CD4-positive, CD25-positive, alpha-beta regulatory T cell (primary cell): Measurements from ENCODE around the gene OR51B2. TPM values are rescaled to one million over a fixed set of nuclear protein-coding genes. Genes with fewer than 3 reads are reported as not detected.
"Not testable (repeated sequence)": the region's sequence is repeated elsewhere in the genome, so short reads cannot be mapped to it uniquely, and the experiment has no call there.

Source experiments
- ATAC-seq, 2 donors: fragments of 150-1000 bp; cut with Tn5 transposase; one replicate each; pipeline ENCODE4 v1.10.0; 2021; ENCODE audit warnings: low read depth in 2 of 2, moderate number of reproducible peaks in 2 of 2, moderate library complexity in 1 of 2
- DNase-seq, 3 donors: peaks; one replicate each; pipeline versions ENCODE4 v3.0.0 to v3.0.0-alpha.2; 2012 to 2022; ENCODE audit warnings: mixed read lengths in 1 of 3
- H3K27ac ChIP-seq: one replicate; pipeline ENCODE4 v1.7.0; 2013; ENCODE audit warnings: mild to moderate bottlenecking, low read length; ENCODE audit not compliant: insufficient read depth, poor library complexity, severe bottlenecking
- H3K27me3 ChIP-seq: one replicate; pipeline ENCODE4 v1.7.0; 2013; ENCODE audit warnings: low read length; ENCODE audit not compliant: control insufficient read depth, insufficient read depth
- H3K36me3 ChIP-seq: one replicate; pipeline ENCODE4 v1.7.0; 2013; ENCODE audit warnings: mild to moderate bottlenecking, low read length, moderate library complexity; ENCODE audit not compliant: control insufficient read depth, insufficient read depth
- H3K4me1 ChIP-seq: 2 replicates; pipeline ENCODE4 v1.7.0; 2013; ENCODE audit warnings: mild to moderate bottlenecking, low read length; ENCODE audit not compliant: insufficient read depth, control insufficient read depth, poor library complexity, severe bottlenecking
- H3K4me3 ChIP-seq: one replicate; pipeline ENCODE4 v1.7.0; 2013; ENCODE audit warnings: low read depth, mild to moderate bottlenecking, low read length, moderate library complexity
- H3K9me3 ChIP-seq, 2 experiments: 1 replicate in 1 of 2; 2 replicates in 1 of 2; pipeline ENCODE4 v1.7.0; 2013; ENCODE audit warnings: low read length in 2 of 2, mild to moderate bottlenecking in 1 of 2, moderate library complexity in 1 of 2; ENCODE audit not compliant: control insufficient read depth in 2 of 2
- H3K27ac Mint-ChIP-seq, 3 donors: one replicate each; pipeline ENCODE4 v1.8.0; 2020 to 2022; ENCODE audit warnings: mild to moderate bottlenecking in 3 of 3, mixed read lengths in 3 of 3, moderate library complexity in 2 of 3
- H3K27me3 Mint-ChIP-seq: one replicate; pipeline ENCODE4 v1.8.0; 2022; ENCODE audit warnings: mild to moderate bottlenecking, mixed read lengths
- H3K36me3 Mint-ChIP-seq: one replicate; pipeline ENCODE4 v1.8.0; 2020; ENCODE audit warnings: mixed read lengths
- H3K4me1 Mint-ChIP-seq, 4 donors: one replicate each; pipeline ENCODE4 v1.8.0; 2020 to 2022; ENCODE audit warnings: mixed read lengths in 4 of 4, mild to moderate bottlenecking in 1 of 4
- H3K4me3 Mint-ChIP-seq, 4 donors: one replicate each; pipeline ENCODE4 v1.8.0; 2020 to 2022; ENCODE audit warnings: mild to moderate bottlenecking in 4 of 4, mixed read lengths in 4 of 4, moderate library complexity in 3 of 4
- H3K9me3 Mint-ChIP-seq, 7 donors: one replicate each; pipeline ENCODE4 v1.8.0; 2020 to 2022; ENCODE audit warnings: mixed read lengths in 7 of 7, mild to moderate bottlenecking in 3 of 7, moderate library complexity in 2 of 7
- polyA plus RNA-seq, 4 donors: library from polyadenylated mRNA; unstranded; fragments of 300-500 nt; fragmentation: Illumina TruSeq; gene quantifications; one replicate each; pipeline ENCODE4 v1.2.3, GENCODE V29; 2021
- total RNA-seq: library from RNA; stranded (reverse); gene quantifications from one replicate; pipeline ENCODE4 v1.2.3, GENCODE V29; 2022

OR51B2 gene
- total and polyA plus RNA-seq, 5 donors from 2014 or later, result not detected

DNA sequence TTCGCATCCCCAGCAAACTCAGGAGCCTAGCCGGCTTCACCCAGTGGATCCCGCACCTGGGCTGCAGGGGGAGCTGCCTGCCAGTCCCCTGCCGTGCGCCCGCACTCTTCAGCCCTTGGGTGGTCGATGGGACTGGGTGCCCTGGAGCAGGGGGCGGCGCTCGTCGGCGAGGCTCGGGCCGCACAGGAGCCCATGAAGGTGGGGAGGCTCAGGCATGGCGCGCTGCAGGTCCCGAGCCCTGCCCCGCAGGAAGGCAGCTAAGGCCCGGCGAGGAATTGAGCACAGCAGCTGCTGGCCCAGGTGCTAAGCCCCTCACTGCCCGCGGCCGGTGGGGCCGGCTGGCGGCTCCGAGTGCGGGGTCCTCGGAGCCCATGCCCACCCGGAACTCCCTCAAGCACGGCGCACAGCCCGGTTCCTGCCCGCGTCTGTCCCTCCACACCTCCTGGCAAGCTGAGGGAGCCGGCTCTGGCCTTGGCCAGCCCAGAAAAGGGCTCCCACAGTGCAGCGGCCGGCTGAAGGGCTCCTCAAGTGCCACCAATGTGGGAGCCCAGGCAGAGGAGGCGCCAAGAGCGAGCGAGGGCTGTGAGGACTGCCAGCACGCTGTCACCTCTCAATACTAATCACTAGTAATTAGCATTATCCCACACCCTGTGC lies 29.6 kb downstream of the OR51B2 start:
- not testable (repeated sequence) for H3K27ac Mint-ChIP-seq, DNase-seq, H3K4me1 Mint-ChIP-seq, H3K27me3 Mint-ChIP-seq, H3K9me3 Mint-ChIP-seq, H3K27me3 ChIP-seq, H3K4me3 ChIP-seq, H3K4me1 ChIP-seq, H3K36me3 ChIP-seq, H3K9me3 ChIP-seq, H3K4me3 Mint-ChIP-seq, H3K27ac ChIP-seq, ATAC-seq, H3K36me3 Mint-ChIP-seq

- H3K4me1 Mint-ChIP-seq, result no peaks in the 10 kb centered on the region
- no peak overlapping the region for H3K27ac ChIP-seq
- no peak overlapping the region for H3K27ac Mint-ChIP-seq
- H3K4me3 ChIP-seq, result no peak overlapping the region
- ATAC-seq (no peak), DNase-seq (no peak)
- no peaks in the 10 kb centered on the region for H3K9me3 ChIP-seq
- H3K4me1 ChIP-seq, result no peaks in the 10 kb centered on the region
- no peaks in the 10 kb centered on the region for H3K27me3 ChIP-seq
- H3K36me3 ChIP-seq, result no peaks in the 10 kb centered on the region
- no peaks in the 10 kb centered on the region for H3K27me3 Mint-ChIP-seq
- no peaks in the 10 kb centered on the region for H3K36me3 Mint-ChIP-seq
- no peak overlapping the region for H3K4me3 Mint-ChIP-seq
- H3K9me3 Mint-ChIP-seq, result peaks cover 0 to 4% (median 0%) of the 10 kb centered on the region in 7 donors
Measured at GRCh38 chr11:5293028-5293427, 31.1 kb downstream of the OR51B2 start.

- H3K4me3 Mint-ChIP-seq, result no peak overlapping the region
- Histone ChIP-seq H3K9me3 (no peaks in the 10 kb centered on the region), H3K36me3 (no peaks in the 10 kb centered on the region), H3K27ac (no peak overlapping the region), H3K4me3 (no peak overlapping the region), H3K4me1 (no peaks in the 10 kb centered on the region), H3K27me3 (no peaks in the 10 kb centered on the region)
- no peaks in the 10 kb centered on the region for H3K4me1 Mint-ChIP-seq
- H3K27me3 Mint-ChIP-seq, result no peaks in the 10 kb centered on the region
- peaks cover 0 to 4% (median 0%) of the 10 kb centered on the region in 7 donors for H3K9me3 Mint-ChIP-seq
- H3K36me3 Mint-ChIP-seq, result no peaks in the 10 kb centered on the region
- no peak overlapping the region for H3K27ac Mint-ChIP-seq
- ATAC-seq (no peak), DNase-seq (peak in 1 of 3 donors; percentile 23)
Measured at GRCh38 chr11:5291207-5291838, 32.8 kb downstream of the OR51B2 start.

- no peaks in the 10 kb centered on the region for H3K27me3 ChIP-seq
- peak overlapping the region in 1 of 3 donors; percentile 48 for H3K27ac Mint-ChIP-seq
- no peak for ATAC-seq
- H3K36me3 ChIP-seq, result no peaks in the 10 kb centered on the region
- H3K4me1 ChIP-seq, result no peaks in the 10 kb centered on the region
- H3K9me3 Mint-ChIP-seq, result peaks cover 0 to 4% (median 0%) of the 10 kb centered on the region in 7 donors
- no peak overlapping the region for H3K4me3 ChIP-seq
- no peak for DNase-seq
- H3K4me1 Mint-ChIP-seq, result no peaks in the 10 kb centered on the region
- H3K4me3 Mint-ChIP-seq, result no peak overlapping the region
- H3K36me3 Mint-ChIP-seq, result no peaks in the 10 kb centered on the region
- H3K27ac ChIP-seq, result no peak overlapping the region
- H3K27me3 Mint-ChIP-seq, result peaks cover 2% of the 10 kb centered on the region
- no peaks in the 10 kb centered on the region for H3K9me3 ChIP-seq
Measured at GRCh38 chr11:5290106-5290505, 34.0 kb downstream of the OR51B2 start.

GRCh38 chr11:5289696-5290095 lies 34.4 kb downstream of the OR51B2 start:
- no peaks in the 10 kb centered on the region for H3K4me1 Mint-ChIP-seq
- peaks cover 5% of the 10 kb centered on the region for H3K27me3 Mint-ChIP-seq
- Histone ChIP-seq H3K4me1 (no peaks in the 10 kb centered on the region), H3K27ac (no peak overlapping the region), H3K9me3 (no peaks in the 10 kb centered on the region), H3K27me3 (no peaks in the 10 kb centered on the region), H3K4me3 (no peak overlapping the region), H3K36me3 (no peaks in the 10 kb centered on the region)
- no peaks in the 10 kb centered on the region for H3K36me3 Mint-ChIP-seq
- ATAC-seq, result no peak
- H3K4me3 Mint-ChIP-seq, result no peak overlapping the region
- peak overlapping the region in 1 of 3 donors; percentile 48 for H3K27ac Mint-ChIP-seq
- peaks cover 0 to 4% (median 0%) of the 10 kb centered on the region in 7 donors for H3K9me3 Mint-ChIP-seq
- no peak for DNase-seq

DNA sequence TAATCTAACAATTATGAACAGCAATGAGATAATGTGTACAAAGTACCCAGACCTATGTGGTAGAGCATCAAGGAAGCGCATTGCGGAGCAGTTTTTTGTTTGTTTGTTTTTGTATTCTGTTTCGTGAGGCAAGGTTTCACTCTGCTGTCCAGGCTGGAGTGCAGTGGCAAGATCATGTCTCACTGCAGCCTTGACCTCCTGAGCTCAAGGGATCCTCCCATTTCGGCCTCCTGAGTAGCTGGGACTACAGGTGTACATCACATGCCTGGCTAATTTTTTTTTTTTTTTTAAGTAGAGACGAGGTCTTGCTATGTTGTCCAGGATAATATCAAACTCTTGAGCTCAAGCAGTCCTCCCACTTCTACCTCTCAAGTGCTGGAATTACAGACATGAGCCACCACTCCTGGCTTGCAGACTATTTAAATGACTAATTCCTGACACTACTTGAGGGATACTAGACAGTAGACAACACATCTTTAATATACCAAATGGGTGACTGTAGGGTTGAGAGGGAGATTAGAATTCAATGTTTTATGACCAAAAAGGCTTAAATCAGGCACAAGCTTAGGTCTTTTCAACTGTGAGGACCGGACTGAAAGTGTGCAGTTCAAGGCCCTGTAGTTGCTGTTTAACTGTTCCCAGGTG lies 35.1 kb downstream of the OR51B2 start:
- H3K27ac ChIP-seq, result no peak overlapping the region
- no peaks in the 10 kb centered on the region for H3K9me3 ChIP-seq
- no peak overlapping the region for H3K27ac Mint-ChIP-seq
- H3K4me3 ChIP-seq, result no peak overlapping the region
- H3K27me3 Mint-ChIP-seq, result peaks cover 5% of the 10 kb centered on the region
- ATAC-seq (no peak), DNase-seq (no peak)
- no peak overlapping the region for H3K4me3 Mint-ChIP-seq
- no peaks in the 10 kb centered on the region for H3K36me3 Mint-ChIP-seq
- H3K4me1 ChIP-seq, result no peaks in the 10 kb centered on the region
- H3K9me3 Mint-ChIP-seq, result peaks cover 0 to 4% (median 0%) of the 10 kb centered on the region in 7 donors
- H3K36me3 ChIP-seq, result no peaks in the 10 kb centered on the region
- no peaks in the 10 kb centered on the region for H3K27me3 ChIP-seq
- H3K4me1 Mint-ChIP-seq, result no peaks in the 10 kb centered on the region

DNA sequence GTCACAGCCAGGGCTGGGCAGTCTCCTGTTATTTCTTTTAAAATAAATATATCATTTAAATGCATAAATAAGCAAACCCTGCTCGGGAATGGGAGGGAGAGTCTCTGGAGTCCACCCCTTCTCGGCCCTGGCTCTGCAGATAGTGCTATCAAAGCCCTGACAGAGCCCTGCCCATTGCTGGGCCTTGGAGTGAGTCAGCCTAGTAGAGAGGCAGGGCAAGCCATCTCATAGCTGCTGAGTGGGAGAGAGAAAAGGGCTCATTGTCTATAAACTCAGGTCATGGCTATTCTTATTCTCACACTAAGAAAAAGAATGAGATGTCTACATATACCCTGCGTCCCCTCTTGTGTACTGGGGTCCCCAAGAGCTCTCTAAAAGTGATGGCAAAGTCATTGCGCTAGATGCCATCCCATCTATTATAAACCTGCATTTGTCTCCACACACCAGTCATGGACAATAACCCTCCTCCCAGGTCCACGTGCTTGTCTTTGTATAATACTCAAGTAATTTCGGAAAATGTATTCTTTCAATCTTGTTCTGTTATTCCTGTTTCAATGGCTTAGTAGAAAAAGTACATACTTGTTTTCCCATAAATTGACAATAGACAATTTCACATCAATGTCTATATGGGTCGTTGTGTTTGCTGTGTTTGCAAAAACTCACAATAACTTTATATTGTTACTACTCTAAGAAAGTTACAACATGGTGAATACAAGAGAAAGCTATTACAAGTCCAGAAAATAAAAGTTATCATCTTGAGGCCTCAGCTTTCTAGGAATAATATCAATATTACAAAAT lies 35.8 kb downstream of the OR51B2 start:
- no peaks in the 10 kb centered on the region for H3K9me3 ChIP-seq
- no peak overlapping the region for H3K4me3 Mint-ChIP-seq
- H3K4me1 ChIP-seq, result no peaks in the 10 kb centered on the region
- no peak overlapping the region for H3K27ac ChIP-seq
- H3K9me3 Mint-ChIP-seq, result peaks cover 0 to 4% (median 0%) of the 10 kb centered on the region in 7 donors
- no peak for ATAC-seq
- no peak overlapping the region for H3K27ac Mint-ChIP-seq
- no peak overlapping the region for H3K4me3 ChIP-seq
- no peaks in the 10 kb centered on the region for H3K4me1 Mint-ChIP-seq
- H3K27me3 ChIP-seq, result no peaks in the 10 kb centered on the region
- H3K27me3 Mint-ChIP-seq, result peaks cover 5% of the 10 kb centered on the region
- DNase-seq, result no peak
- no peaks in the 10 kb centered on the region for H3K36me3 Mint-ChIP-seq
- no peaks in the 10 kb centered on the region for H3K36me3 ChIP-seq
